ENCODE results near the gene CYP2W1. TPM values are rescaled to one million over a fixed set of nuclear protein-coding genes. Genes with fewer than 3 reads are reported as not detected.
"Not testable (repeated sequence)": the region's sequence is repeated elsewhere in the genome, so short reads cannot be mapped to it uniquely, and the experiment has no call there.

The CYP2W1 gene
- total RNA-seq, 6 experiments from 2014 or later = 0.15 to 0.25 TPM; not detected in 4

DNA sequence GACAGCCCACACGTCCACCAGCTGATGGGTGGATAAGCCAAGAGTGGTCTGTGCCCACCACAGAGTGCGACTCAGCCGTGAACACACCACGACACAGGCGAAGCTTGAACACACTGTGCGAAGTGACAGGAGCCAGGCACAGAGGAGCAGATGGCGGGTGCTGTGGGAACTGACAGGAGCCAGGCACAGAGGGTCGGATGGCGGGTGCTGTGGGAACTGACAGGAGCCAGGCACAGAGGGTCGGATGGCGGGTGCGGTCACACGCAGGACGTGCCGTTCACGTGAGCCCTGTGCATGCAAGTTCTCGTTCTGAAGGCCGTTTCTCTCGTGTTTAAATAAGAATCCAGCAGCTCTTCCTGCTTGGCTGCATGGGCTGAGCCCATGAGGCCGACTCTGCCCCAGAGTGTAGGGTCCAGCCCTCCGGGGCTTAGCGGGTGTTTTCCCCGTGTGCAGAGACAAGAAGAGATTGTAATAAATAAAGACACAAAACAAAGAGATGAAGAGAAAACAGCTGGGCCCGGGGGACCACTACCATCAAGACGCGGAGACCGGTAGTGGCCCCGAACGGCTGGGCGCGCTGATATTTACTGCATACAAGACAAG lies 22.6 kb upstream of the CYP2W1 start:
- Mint-ChIP-seq H3K9me3 (no peaks in the 10 kb centered on the region), H3K4me3 (no peak overlapping the region), H3K36me3 (ENCODE audit: low read depth) (no peaks in the 10 kb centered on the region), H3K27ac (no peak overlapping the region), H3K4me1 (ENCODE audit: low read depth) (no peaks in the 10 kb centered on the region), H3K27me3 (ENCODE audit: insufficient read depth) (peaks cover 16% of the 10 kb centered on the region)
- no peak for DNase-seq
- TF ChIP-seq, protein P1, sequence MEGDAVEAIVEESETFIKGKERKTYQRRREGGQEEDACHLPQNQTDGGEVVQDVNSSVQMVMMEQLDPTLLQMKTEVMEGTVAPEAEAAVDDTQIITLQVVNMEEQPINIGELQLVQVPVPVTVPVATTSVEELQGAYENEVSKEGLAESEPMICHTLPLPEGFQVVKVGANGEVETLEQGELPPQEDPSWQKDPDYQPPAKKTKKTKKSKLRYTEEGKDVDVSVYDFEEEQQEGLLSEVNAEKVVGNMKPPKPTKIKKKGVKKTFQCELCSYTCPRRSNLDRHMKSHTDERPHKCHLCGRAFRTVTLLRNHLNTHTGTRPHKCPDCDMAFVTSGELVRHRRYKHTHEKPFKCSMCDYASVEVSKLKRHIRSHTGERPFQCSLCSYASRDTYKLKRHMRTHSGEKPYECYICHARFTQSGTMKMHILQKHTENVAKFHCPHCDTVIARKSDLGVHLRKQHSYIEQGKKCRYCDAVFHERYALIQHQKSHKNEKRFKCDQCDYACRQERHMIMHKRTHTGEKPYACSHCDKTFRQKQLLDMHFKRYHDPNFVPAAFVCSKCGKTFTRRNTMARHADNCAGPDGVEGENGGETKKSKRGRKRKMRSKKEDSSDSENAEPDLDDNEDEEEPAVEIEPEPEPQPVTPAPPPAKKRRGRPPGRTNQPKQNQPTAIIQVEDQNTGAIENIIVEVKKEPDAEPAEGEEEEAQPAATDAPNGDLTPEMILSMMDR (IDR thresholded peaks at IDR 0.05) = no peak

DNA sequence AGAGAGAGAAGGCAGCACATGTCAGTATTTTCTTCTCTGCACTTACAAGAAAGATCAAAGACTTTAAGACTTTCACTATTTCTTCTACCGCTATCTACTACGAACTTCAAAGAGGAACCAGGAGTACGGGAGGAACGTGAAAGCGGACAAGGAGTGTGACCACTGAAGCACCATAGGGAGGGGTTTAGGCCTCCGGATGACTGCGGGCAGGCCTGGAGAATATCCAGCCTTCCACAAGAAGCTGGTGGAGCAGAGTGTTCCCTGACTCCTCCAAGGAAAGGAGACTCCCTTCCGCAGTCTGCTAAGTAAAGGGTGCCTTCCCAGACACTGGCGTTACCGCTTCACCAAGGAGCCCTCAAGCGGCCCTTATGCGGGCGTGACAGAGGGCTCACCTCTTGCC lies 22.0 kb upstream of the CYP2W1 start:
- not testable (repeated sequence) for DNase-seq, H3K4me3 Mint-ChIP-seq

DNA sequence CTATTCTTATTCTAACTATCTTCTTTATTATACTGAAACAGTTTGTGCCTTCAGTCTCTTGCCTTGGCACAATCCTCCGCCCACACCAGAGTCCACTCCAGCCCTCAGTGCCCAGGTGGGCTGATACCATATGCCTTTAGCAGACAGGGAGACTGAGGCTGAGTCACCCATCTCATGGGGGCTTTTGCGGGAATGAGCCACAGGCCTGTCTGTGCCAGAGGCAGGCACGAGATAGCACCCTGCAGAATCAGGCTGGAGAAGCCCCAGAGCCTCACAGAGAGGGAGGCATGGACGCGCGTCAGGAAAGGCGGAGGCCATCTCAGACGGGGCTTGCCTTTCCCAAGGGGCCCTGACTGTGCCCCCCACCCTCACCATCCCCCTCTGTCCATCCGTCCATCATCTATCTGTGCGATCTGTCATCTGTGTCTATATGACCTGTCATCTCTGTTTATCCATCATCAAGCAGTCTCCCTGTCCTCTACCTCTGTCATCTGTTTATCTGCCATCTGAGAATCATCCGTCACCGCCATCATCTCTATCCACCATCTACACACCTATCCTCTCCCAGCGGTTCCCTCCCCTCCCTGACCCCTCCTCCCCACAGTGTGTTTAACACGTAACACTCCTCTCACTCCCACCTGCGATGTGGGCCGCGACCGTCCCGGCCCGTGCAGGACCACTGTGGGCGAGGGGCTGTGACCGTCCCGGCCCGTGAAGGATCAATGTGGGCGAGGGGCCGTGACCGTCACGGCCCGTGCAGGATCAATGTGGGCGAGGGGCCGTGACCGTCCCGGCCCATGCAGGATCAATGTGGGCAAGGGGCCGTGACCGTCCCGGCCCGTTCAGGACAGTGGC lies 21.2 kb upstream of the CYP2W1 start:
- no peak overlapping the region for H3K4me3 Mint-ChIP-seq
- no peak for DNase-seq
- no peaks in the 10 kb centered on the region for H3K9me3 Mint-ChIP-seq
- peaks cover 8% of the 10 kb centered on the region for H3K27me3 Mint-ChIP-seq (ENCODE audit: insufficient read depth)
- no peaks in the 10 kb centered on the region for H3K36me3 Mint-ChIP-seq (ENCODE audit: low read depth)
- TF ChIP-seq, protein P1 (IDR thresholded peaks at IDR 0.05) = no peak
- no peak overlapping the region for H3K27ac Mint-ChIP-seq
- no peaks in the 10 kb centered on the region for H3K4me1 Mint-ChIP-seq (ENCODE audit: low read depth)

More for the DNA sequence above, 22.0 kb upstream of the CYP2W1 start:
- H3K27ac Mint-ChIP-seq; H3K36me3 Mint-ChIP-seq (ENCODE audit: low read depth); H3K4me1 Mint-ChIP-seq (ENCODE audit: low read depth); H3K9me3 Mint-ChIP-seq: not testable (repeated sequence)
- peaks cover 14% of the 10 kb centered on the region for H3K27me3 Mint-ChIP-seq (ENCODE audit: insufficient read depth)

DNA sequence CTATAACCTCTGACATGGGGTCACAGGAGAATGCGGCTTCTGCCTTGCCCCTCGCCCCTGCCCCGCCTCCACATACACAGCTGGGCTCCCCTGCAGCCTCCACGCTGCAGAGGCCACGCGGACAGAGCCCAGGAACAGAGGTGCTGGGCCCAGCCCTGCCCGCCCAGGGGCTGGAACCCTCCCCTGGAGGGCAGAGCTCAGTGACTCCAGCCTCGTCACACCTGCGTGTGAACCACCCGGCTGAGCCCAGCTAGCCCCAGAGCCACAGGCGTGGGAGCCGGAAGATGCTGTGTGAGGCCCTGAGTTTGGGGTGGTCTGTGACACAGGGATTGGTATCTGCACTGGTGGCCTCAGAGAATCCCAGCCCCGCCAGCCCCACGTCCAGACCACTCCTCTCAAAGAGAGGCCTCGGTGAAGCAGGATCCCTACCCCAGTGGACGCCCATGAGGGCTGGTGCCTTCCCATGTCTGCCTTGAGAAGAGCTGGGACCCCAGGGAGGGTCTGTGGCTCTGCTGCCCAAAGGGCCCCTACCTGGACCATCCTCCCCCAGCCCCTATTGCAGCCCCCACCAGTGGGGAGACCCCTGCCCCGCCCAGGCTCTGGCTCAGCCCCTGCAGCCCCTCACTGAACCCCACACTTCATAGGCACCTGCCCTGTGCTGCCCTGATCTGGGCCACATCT lies 20.4 kb upstream of the CYP2W1 start:
- Mint-ChIP-seq H3K9me3 (no peaks in the 10 kb centered on the region), H3K36me3 (ENCODE audit: low read depth) (peaks cover 3% of the 10 kb centered on the region), H3K4me3 (no peak overlapping the region), H3K4me1 (ENCODE audit: low read depth) (no peaks in the 10 kb centered on the region), H3K27me3 (ENCODE audit: insufficient read depth) (peaks cover 8% of the 10 kb centered on the region), H3K27ac (no peak overlapping the region)
- no peak for DNase-seq
- TF ChIP-seq, protein P1 (IDR thresholded peaks at IDR 0.05) = no peak

DNA sequence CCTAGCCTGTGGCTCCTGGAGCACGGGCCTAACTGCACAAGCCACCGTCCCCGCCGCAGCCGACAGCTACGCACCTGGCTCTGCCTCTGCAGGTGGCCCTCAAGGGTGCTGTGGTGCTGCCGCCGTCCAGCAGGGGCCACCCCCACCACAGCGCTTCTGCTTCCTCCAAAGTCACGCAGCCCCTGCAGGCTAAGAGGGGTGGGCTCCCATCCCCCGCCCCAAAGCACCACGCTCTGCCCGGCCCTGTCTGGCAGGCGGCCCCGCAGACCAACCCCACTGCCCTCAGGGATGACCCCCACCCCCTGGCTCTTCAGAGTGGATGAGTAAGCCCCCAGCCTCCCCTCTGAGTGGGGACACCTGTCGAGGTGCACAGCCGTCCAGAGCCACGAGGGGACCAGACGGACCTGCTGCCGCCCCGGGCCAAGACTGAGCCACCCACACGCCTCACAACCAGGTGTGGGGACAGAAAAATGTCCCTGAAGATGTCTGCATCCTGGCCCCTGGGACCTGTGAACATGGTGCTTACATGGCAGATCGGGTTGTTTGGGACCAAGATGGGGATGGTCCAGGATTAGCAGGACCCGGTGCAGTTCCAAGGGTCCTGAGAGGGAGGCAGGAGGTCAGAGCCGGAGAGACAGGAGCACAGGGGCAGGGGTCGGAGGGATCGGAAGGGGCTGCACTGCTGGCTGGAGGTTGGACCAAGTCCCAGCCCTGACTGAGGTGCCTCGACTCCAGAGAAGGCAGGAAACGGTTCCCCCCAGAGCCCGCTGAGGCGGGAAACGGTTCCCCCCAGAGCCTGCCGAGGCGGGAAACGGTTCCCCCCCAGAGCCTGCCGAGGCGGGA lies 19.5 kb upstream of the CYP2W1 start:
- Mint-ChIP-seq H3K4me1 (ENCODE audit: low read depth) (no peaks in the 10 kb centered on the region), H3K27ac (no peak overlapping the region), H3K9me3 (no peaks in the 10 kb centered on the region), H3K27me3 (ENCODE audit: insufficient read depth) (peaks cover 7% of the 10 kb centered on the region), H3K4me3 (no peak overlapping the region), H3K36me3 (ENCODE audit: low read depth) (peaks cover 9% of the 10 kb centered on the region)
- no peak for DNase-seq
- TF ChIP-seq, protein P1 (IDR thresholded peaks at IDR 0.05) = 0 out of 2 replicates have a peak, but pooled peaks have one; percentile 9
